Esophagus muscularis mucosa (tissue), 4 donors: ENCODE data around the gene LRRC10. TPM values are rescaled to one million over a fixed set of nuclear protein-coding genes. Genes with fewer than 3 reads are reported as not detected.

ENCODE experiments used
- DNase-seq: peaks from one replicate; pipeline ENCODE4 v3.0.0-alpha.2; 2017; ENCODE audit errors: extremely low spot score
- H3K27ac ChIP-seq, 4 donors: fragments of 200-600 bp; sonication (generic); replicated peaks in 1 of 4; 1 replicate in 3 of 4; 2 replicates in 1 of 4; pipeline ENCODE4 v1.5.1; 2016 to 2019; ENCODE audit warnings: mild to moderate bottlenecking in 1 of 4
- H3K27me3 ChIP-seq, 4 donors: fragments of 200-600 bp; sonication (generic); one replicate each; pipeline versions ENCODE4 v1.5.1 to v1.6.0; 2016 to 2019
- H3K36me3 ChIP-seq, 4 donors: fragments of 200-600 bp; sonication (generic); one replicate each; pipeline ENCODE4 v1.5.1; 2016 to 2019
- H3K4me1 ChIP-seq, 4 donors: fragments of 200-600 bp; sonication (generic); one replicate each; pipeline ENCODE4 v1.5.1; 2016 to 2019
- H3K4me3 ChIP-seq, 4 donors: fragments of 200-600 bp; sonication (generic); 1 replicate in 2 of 4; 2 replicates in 2 of 4; pipeline ENCODE4 v1.5.1; 2016 to 2019; ENCODE audit warnings: mild to moderate bottlenecking in 4 of 4, moderate library complexity in 1 of 4
- H3K9me3 ChIP-seq, 4 donors: fragments of 200-600 bp; sonication (generic); 1 replicate in 3 of 4; 2 replicates in 1 of 4; pipeline ENCODE4 v1.5.1; 2016 to 2019
- CTCF ChIP-seq, 3 experiments: fragments of 200-600 bp in 2 of 3; fragments of 450-650 bp in 1 of 3; sonication (generic) in 2 of 3; IDR thresholded peaks; one replicate each; pipeline ENCODE4 v1.5.1; 2017 to 2019; ENCODE audit warnings: antibody characterized with exemption in 3 of 3, mild to moderate bottlenecking in 2 of 3, moderate library complexity in 1 of 3
- EP300 ChIP-seq: sonication (generic); formaldehyde crosslinking; IDR thresholded peaks from one replicate; pipeline ENCODE4 v1.6.1; 2017; ENCODE audit warnings: antibody characterized with exemption
- POLR2A ChIP-seq: fragments of 450-650 bp; IDR thresholded peaks from one replicate; pipeline ENCODE4 v1.6.1; 2017; ENCODE audit warnings: antibody characterized with exemption, moderate library complexity, mild to moderate bottlenecking, low read depth
- POLR2AphosphoS5 ChIP-seq, 2 donors: sonication (generic); formaldehyde crosslinking; IDR thresholded peaks; one replicate each; pipeline ENCODE4 v1.6.1; 2017; ENCODE audit warnings: antibody characterized with exemption in 2 of 2
- WGBS: methylation state at CpG from one replicate; pipeline ENCODE4 v1.1.5; 2018; 5-methylcytosine and 5-hydroxymethylcytosine counted together
- intact Hi-C: fragments of 100-400 bp; cut with DNase I; formaldehyde crosslinking; loops from one replicate; pipeline ENCODE4 v1.15.1; 2023
- total RNA-seq, 4 donors: library from RNA; depleted of rRNA; stranded (reverse); fragments of >200 nt; gene quantifications; one replicate each; pipeline versions ENCODE4 v1.1.0 to v1.2.1, GENCODE V29; 2016

LRRC10 gene
- not detected for total RNA-seq

GRCh38 chr12:69610729-69611128 is at the start of gene LRRC10:
Gene LRRC10, minus strand, starts transcription at chr12:69610907. Its CDS starts 69 bp downstream, at chr12:69610838.
- DNase-seq = no peak
- no peak within 1 kb of the TSS for H3K27ac ChIP-seq
- H3K4me3 ChIP-seq = no peak within 1 kb of the TSS
- H3K27me3 ChIP-seq = no peaks in the 10 kb centered on the region
- intact Hi-C loops = no loop called here
- no peaks in the 10 kb centered on the region for H3K9me3 ChIP-seq
- 91% methylated on average over 11 of the region's 11 CpGs for WGBS
- H3K4me1 ChIP-seq = no peaks in the 10 kb centered on the region
- TF ChIP-seq CTCF (IDR thresholded peaks at IDR 0.05) = no peak
- no peak for TF ChIP-seq POLR2AphosphoS5 (IDR thresholded peaks at IDR 0.05)
- TF ChIP-seq EP300 = no peak
- TF ChIP-seq POLR2A = no peak
- no peaks in the 10 kb centered on the region for H3K36me3 ChIP-seq

GRCh38 chr12:69660164-69660863 is 49.6 kb upstream of the LRRC10 start:
- H3K4me1 ChIP-seq = peaks cover 10 to 13% (median 11%) of the 10 kb centered on the region in 4 donors
- no peak for DNase-seq
- TF ChIP-seq POLR2AphosphoS5 (IDR thresholded peaks at IDR 0.05) = no peak
- TF ChIP-seq POLR2A = no peak
- TF ChIP-seq CTCF (IDR thresholded peaks at IDR 0.05) = no peak
- no peak for TF ChIP-seq EP300
- H3K36me3 ChIP-seq = no peaks in the 10 kb centered on the region
- no peak overlapping the region for H3K27ac ChIP-seq
- intact Hi-C loops = no loop called here
- no peaks in the 10 kb centered on the region for H3K9me3 ChIP-seq
- no peaks in the 10 kb centered on the region for H3K27me3 ChIP-seq
- no peak overlapping the region for H3K4me3 ChIP-seq
- 77% methylated on average over 1 of the region's 1 CpG for WGBS

- intact Hi-C loops = no loop called here
- TF ChIP-seq EP300 (no peak), POLR2A (no peak), POLR2AphosphoS5 (IDR thresholded peaks at IDR 0.05) (no peak), CTCF (IDR thresholded peaks at IDR 0.05) (no peak)
- H3K9me3 ChIP-seq = no peaks in the 10 kb centered on the region
These were observed 47.5 kb upstream of the LRRC10 start for GRCh38 chr12:69658203-69658602.

GRCh38 chr12:69657376-69658137 is 46.9 kb upstream of the LRRC10 start:
- intact Hi-C loops = no loop called here
- Histone ChIP-seq H3K9me3 (no peaks in the 10 kb centered on the region), H3K27me3 (no peaks in the 10 kb centered on the region), H3K4me1 (peaks cover 10 to 14% (median 12%) of the 10 kb centered on the region in 4 donors), H3K27ac (no peak overlapping the region), H3K4me3 (no peak overlapping the region), H3K36me3 (no peaks in the 10 kb centered on the region)
- TF ChIP-seq CTCF (IDR thresholded peaks at IDR 0.05) = no peak
- TF ChIP-seq POLR2A = no peak
- no peak for TF ChIP-seq POLR2AphosphoS5 (IDR thresholded peaks at IDR 0.05)
- no peak for TF ChIP-seq EP300
- DNase-seq = no peak
- WGBS = 65% methylated on average over 9 of the region's 9 CpGs

More at GRCh38 chr12:69658203-69658602, 47.5 kb upstream of the LRRC10 start:
- WGBS = 68% methylated on average over 2 of the region's 2 CpGs
- no peaks in the 10 kb centered on the region for H3K27me3 ChIP-seq
- no peak for DNase-seq
- no peak overlapping the region for H3K27ac ChIP-seq
- H3K36me3 ChIP-seq = no peaks in the 10 kb centered on the region
- peaks cover 10 to 14% (median 12%) of the 10 kb centered on the region in 4 donors for H3K4me1 ChIP-seq
- H3K4me3 ChIP-seq = no peak overlapping the region
